ENCODE results near the gene REP15.

REP15 gene

DNA sequence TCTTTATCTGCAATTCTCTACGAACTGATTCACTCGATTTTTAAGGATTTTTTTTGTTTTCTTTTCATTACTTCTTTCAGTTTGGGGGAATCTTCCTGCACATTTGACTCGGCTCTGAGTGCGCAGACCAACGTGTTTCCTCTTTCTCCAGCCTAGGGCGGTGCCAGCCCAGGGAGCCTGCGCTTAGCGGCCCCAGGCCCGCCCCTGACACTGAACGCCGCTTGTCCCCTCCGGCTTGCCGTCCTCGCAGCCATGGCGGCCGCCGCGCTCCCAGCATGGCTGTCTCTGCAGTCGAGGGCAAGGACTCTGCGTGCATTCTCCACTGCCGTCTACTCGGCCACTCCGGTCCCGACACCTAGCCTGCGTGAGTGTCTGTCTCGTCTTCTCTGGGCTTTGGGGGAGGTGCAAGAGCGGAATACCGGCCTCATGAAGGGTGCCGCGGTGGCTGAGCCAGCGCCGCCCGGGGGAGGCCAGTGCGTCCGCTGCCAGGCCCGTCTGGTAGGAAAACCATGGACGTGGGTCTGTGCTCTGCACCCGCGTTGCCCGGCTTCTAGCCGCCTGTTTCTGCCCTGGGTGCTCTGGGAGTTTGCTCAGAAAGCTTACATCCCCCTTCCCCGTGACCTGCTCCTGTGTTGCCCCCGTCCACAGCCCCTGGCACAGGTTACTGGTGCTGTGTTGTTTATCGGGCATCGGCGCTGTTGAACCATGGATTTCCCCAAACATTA is 14.5 kb downstream of the REP15 start, which contains the start of gene MRPS35:
MRPS35 (plus strand) TSS at position 241 of the 725 bp plus-strand sequence; CDS start at position 253, 12 bp downstream.
- Mint-ChIP-seq H3K36me3 (ENCODE audit: low read depth) (peaks cover 19% of the 10 kb centered on the region), H3K9me3 (no peaks in the 10 kb centered on the region), H3K27me3 (ENCODE audit: low read depth) (no peaks in the 10 kb centered on the region), H3K4me3 (peak within 1 kb of the TSS; percentile 93 to 97 (median 94)), H3K27ac (peak within 1 kb of the TSS; percentile 96 to 98 (median 97)), H3K4me1 (peaks cover 25% of the 10 kb centered on the region)
- TF ChIP-seq, protein P1, sequence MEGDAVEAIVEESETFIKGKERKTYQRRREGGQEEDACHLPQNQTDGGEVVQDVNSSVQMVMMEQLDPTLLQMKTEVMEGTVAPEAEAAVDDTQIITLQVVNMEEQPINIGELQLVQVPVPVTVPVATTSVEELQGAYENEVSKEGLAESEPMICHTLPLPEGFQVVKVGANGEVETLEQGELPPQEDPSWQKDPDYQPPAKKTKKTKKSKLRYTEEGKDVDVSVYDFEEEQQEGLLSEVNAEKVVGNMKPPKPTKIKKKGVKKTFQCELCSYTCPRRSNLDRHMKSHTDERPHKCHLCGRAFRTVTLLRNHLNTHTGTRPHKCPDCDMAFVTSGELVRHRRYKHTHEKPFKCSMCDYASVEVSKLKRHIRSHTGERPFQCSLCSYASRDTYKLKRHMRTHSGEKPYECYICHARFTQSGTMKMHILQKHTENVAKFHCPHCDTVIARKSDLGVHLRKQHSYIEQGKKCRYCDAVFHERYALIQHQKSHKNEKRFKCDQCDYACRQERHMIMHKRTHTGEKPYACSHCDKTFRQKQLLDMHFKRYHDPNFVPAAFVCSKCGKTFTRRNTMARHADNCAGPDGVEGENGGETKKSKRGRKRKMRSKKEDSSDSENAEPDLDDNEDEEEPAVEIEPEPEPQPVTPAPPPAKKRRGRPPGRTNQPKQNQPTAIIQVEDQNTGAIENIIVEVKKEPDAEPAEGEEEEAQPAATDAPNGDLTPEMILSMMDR (IDR thresholded peaks at IDR 0.05; ENCODE audit: unreplicated experiment in 3 of 3): no peak

DNA sequence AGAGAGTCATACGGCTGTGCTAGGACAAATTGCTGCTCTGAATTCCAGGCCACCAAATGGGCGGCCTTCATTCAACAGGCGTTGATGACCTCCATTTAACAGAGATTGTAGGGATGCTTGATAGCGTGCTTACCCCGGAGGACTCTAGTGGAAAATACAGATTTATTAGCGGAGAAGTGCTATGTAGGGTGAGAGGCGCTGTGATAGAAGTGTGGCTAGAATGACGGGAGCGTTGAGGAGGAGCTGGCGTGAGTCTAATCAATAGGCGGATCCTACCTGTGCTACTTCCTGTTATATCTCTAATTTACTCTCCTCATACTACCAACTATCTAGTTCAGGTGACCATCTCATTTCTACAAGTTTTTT is 15.1 kb downstream of the REP15 start:
- Mint-ChIP-seq H3K4me3 (peak overlapping the region; percentile 93 to 97 (median 94)), H3K27me3 (ENCODE audit: low read depth) (no peaks in the 10 kb centered on the region), H3K27ac (peak overlapping the region; percentile 96 to 98 (median 97)), H3K36me3 (ENCODE audit: low read depth) (peaks cover 23% of the 10 kb centered on the region), H3K4me1 (peaks cover 25% of the 10 kb centered on the region), H3K9me3 (no peaks in the 10 kb centered on the region)
- TF ChIP-seq, protein P1 (IDR thresholded peaks at IDR 0.05; ENCODE audit: unreplicated experiment in 3 of 3): no peak

GRCh38 chr12:27711967-27712366 is 15.7 kb downstream of the REP15 start:
- Mint-ChIP-seq H3K4me1 (peaks cover 25% of the 10 kb centered on the region), H3K27me3 (ENCODE audit: low read depth) (no peaks in the 10 kb centered on the region), H3K36me3 (ENCODE audit: low read depth) (peaks cover 23% of the 10 kb centered on the region), H3K27ac (peak overlapping the region in 2 of 3 experiments; percentile 16 to 97), H3K4me3 (peak overlapping the region; percentile 93 to 97 (median 94)), H3K9me3 (no peaks in the 10 kb centered on the region)
- TF ChIP-seq, protein P1 (IDR thresholded peaks at IDR 0.05; ENCODE audit: unreplicated experiment in 3 of 3): no peak

DNA sequence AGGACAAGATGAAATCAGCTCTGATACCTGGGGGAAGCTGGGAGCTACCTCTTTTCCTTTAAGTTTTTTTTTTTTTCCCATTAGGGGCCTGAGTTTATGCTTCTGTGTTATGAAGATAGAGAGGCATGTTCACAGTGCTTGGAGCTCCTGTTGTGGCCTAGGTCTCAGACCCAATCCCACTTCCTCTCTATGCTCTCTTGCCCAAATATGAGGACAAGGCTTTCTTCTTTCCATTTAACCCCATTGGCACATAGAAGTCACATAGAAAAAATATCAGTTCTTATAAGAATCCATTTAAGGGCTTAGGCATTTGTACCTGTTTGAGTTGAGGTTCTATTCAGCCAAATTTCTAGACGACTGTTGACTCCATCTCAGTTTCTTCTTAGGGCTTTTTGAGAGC is 27.0 kb downstream of the REP15 start:
- Mint-ChIP-seq H3K36me3 (ENCODE audit: low read depth) (peaks cover 26% of the 10 kb centered on the region), H3K4me1 (no peaks in the 10 kb centered on the region), H3K27me3 (ENCODE audit: low read depth) (no peaks in the 10 kb centered on the region), H3K4me3 (no peak overlapping the region), H3K27ac (no peak overlapping the region), H3K9me3 (no peaks in the 10 kb centered on the region)
- TF ChIP-seq, protein P1 (IDR thresholded peaks at IDR 0.05; ENCODE audit: unreplicated experiment in 3 of 3): no peak

- Mint-ChIP-seq H3K27ac (no peak overlapping the region), H3K9me3 (no peaks in the 10 kb centered on the region), H3K36me3 (ENCODE audit: low read depth) (peaks cover 47% of the 10 kb centered on the region), H3K4me1 (no peaks in the 10 kb centered on the region), H3K4me3 (no peak overlapping the region), H3K27me3 (ENCODE audit: low read depth) (no peaks in the 10 kb centered on the region)
- TF ChIP-seq, protein P1 (IDR thresholded peaks at IDR 0.05; ENCODE audit: unreplicated experiment in 3 of 3): no peak
Measured at GRCh38 chr12:27730097-27730588, 33.9 kb downstream of the REP15 start.

- H3K36me3 Mint-ChIP-seq (ENCODE audit: low read depth): peaks cover 45% of the 10 kb centered on the region
- no peak overlapping the region for H3K27ac Mint-ChIP-seq
- TF ChIP-seq, protein P1 (IDR thresholded peaks at IDR 0.05; ENCODE audit: unreplicated experiment in 3 of 3): no peak
- no peak overlapping the region for H3K4me3 Mint-ChIP-seq
- no peaks in the 10 kb centered on the region for H3K4me1 Mint-ChIP-seq
- no peaks in the 10 kb centered on the region for H3K27me3 Mint-ChIP-seq (ENCODE audit: low read depth)
- no peaks in the 10 kb centered on the region for H3K9me3 Mint-ChIP-seq
Measured at GRCh38 chr12:27732281-27732680, 36.0 kb downstream of the REP15 start.
